NCI-H1048 (cell line): ENCODE data around the gene PABPN1L.

Experiments used
- DNase-seq: peaks from one replicate; lab custom pipeline; 2025; lab: John Stamatoyannopoulos, UW

The PABPN1L gene

GRCh38 chr16:88884569-88885271, 18.3 kb upstream of the PABPN1L start:
- DNase-seq: no peak

GRCh38 chr16:88883946-88884345, 17.5 kb upstream of the PABPN1L start:
- DNase-seq: no peak

DNA sequence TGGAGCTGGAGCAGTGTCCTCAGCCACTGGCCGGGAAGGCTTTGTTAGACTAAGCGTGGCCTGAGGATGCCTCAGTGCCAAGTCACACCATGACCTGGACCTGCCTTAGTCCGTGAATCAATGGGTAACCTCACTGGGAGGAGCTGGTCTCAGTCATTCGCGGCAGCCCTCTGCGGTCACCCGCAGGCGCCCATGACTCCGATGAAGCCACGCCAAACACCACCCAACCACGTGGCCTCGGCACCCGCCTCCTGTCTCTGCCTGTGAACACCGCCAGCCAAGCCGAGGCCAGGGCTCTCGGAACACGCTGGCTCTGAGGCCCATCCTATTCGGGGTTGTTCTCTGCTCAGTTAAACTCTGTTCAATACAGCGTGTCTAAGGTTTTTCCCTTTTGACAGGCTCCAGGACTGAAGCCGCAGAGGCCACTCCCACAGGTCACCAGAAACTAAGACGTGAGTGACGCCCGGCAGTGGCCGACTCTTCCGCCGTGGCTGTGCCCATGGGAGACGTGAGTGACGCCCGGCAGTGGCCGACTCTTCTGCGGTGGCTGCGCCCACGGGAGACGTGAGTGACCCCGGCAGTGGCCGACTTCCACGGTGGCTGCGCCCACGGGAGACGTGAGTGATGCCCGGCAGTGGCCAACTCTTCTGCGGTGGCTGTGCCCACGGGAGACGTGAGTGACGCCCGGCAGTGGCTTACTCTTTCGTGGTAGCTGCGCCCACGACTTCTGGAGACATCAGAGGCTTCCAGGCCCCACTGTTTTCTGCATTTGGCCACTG, 16.8 kb upstream of the PABPN1L start:
- DNase-seq: no peak

GRCh38 chr16:88882358-88883030, 16.0 kb upstream of the PABPN1L start:
- no peak for DNase-seq

GRCh38 chr16:88881675-88882357, 15.4 kb upstream of the PABPN1L start:
- no peak for DNase-seq

DNA sequence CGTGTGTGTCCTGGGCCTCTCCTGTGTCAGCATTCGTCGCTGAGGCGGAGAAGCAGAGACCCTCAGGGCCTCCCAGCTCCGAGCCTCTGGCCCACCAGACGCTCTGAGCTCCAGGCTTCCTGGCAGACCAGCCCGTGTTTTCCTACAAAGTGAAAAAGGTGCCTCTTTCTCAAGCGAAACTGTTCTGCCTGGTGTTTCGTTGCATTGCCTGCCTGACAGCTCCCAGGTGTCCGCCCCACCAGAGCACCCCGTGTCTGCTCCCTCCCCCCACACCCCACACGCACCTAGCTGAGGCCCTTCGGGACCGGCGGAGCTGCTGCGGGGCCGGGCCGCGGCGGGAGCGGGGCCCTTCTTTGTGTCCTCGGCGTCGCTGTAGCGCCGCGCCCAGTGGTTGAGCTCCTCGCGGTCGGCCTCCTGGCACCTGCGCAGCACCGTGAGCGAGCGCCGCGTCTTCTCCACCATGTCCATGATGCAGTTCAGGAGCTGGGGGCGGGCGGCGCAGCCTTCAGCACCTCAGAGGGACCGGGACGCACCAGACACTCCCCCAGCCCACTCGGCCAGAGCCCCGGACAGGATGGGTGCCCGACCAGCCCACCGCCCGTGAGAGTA, 14.7 kb upstream of the PABPN1L start:
- no peak for DNase-seq

- DNase-seq: no peak
These were observed 14.0 kb upstream of the PABPN1L start for GRCh38 chr16:88880226-88881006.

DNA sequence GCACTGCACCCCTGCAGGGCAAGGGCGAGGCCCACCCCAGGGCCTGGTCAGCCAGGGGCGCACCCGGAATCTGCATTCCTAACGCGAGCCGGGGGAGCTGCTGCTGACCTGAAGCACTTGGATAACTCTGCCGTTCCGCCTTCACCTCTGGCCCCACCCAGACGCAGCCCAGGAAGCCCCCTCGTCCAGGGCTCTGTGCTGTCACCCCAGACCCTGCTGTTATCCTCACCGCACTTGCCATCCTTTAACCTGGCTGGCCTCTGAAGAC, 13.3 kb upstream of the PABPN1L start:
- DNase-seq: no peak

- DNase-seq: no peak
These were observed 12.7 kb upstream of the PABPN1L start for GRCh38 chr16:88878967-88879787.

DNA sequence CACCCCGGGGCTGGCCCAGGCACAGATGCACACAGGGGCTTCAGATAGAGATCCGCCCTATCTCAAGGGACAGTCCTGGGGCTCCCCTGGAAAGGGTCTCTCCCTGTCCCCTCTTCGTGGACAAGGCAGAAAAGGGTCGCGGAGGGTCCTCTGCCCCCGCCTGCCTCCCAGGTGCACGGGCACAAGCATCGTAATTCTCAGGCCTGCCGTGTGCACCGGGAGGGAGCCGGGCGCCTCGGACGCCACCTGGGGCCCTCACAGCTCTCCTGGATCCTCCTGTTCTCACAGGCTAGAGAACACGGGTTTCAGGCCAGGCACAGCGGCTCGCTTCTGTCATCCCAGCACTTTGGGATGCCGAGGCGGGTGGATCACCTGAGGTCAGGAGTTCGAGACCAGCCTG, 11.9 kb upstream of the PABPN1L start:
- DNase-seq: no peak

GRCh38 chr16:88877564-88878289, 11.3 kb upstream of the PABPN1L start:
- DNase-seq: no peak

- DNase-seq: no peak
These were observed 10.6 kb upstream of the PABPN1L start for GRCh38 chr16:88876942-88877526.

- DNase-seq: no peak
These were observed 9.3 kb upstream of the PABPN1L start for GRCh38 chr16:88875703-88876234.

DNA sequence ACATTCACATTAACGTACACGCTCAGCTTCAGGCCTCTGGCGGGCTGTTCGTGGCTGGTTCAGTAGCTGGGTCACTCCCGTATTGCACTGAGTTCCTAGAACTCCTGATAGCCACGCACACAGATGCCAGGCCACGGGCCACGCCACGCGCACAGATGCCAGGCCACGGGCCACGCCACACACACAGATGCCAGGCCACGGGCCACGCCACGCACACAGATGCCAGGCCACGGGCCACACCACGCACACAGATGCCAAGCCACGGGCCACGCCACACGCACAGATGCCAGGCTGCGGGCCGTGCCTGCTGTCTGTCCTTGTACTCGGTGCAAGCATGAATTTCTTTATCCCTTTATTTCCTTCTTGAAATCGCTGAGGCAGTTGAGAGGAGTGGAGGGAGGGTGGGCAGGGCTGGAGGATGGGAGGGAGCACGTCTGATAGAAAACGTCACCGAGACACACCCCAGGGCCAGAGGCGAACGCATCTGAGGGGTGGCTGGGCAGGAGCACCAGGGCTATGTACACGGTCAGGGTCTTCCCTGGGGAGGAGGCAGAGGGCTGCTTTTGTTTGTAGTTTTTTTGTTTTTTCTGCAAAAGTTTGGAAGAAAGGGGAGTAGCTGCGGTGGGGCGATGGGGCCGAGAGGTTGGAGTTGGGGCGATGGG, 8.6 kb upstream of the PABPN1L start:
- DNase-seq: no peak

DNA sequence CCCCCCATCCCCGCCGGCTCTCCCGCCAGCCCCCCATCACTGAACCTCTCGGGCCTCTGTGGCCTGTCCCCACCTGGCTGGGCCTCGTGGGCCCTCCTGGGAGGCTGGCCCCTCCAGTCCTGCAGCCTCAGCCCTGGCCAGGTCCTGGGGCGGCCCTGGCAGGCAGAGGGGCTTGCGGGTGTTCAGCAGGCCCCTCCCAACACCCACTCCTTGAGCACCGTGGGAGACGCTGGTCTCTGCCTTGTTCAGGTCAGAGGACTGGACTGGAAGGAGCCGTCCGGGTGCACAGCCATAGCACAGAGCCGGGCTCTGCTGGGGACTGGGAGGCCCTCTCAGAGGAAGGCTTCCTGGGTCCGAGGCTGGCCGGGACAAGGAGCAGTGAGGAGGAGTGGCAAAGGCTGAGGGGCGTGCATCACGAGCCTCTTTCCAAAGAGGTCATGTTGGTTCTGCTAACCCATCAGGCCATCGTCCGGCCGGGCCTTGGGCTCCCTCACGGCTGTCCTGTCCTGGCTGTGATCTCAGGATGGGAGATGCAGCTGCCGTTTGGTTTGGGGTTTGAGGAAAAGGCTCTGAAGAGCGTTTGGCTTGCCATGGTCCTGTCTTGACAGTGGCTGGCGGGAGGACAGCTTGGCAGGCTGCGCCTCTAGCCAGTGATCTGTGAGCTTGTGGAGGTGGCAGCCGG, 6.3 kb upstream of the PABPN1L start:
- DNase-seq: no peak

GRCh38 chr16:88871730-88872416, 5.4 kb upstream of the PABPN1L start:
- no peak for DNase-seq

DNA sequence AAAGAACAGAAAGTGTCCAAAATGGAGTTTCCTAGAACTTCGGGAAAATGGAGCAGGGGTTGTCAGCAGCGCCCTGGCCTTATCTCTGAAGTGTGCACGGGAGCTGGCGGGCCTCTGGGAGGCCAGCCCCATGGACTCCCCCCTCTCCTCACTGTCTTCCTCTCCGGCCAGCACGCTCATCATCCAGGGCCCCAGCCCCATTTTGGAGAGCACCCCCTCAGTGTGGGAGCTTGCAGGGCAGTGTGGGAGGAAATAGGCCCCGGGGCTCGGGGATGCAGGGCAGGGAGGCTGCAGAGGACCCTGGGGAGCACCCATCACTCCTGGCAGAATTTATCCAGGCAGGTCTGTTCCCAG, 4.9 kb upstream of the PABPN1L start:
- DNase-seq: no peak
